ENCODE data around the gene PCNX2. TPM values are rescaled to one million over a fixed set of nuclear protein-coding genes. Genes with fewer than 3 reads are reported as not detected.

The PCNX2 gene
- total RNA-seq, 2 donors from 2014 or later: 8.1 to 9.0 TPM

- H3K27ac ChIP-seq: no peak overlapping the region
- no peaks in the 10 kb centered on the region for H3K27me3 ChIP-seq
- no peaks in the 10 kb centered on the region for H3K9me3 ChIP-seq
- H3K36me3 ChIP-seq: no peaks in the 10 kb centered on the region
- no peak for TF ChIP-seq CTCF (IDR thresholded peaks at IDR 0.05)
- no peaks in the 10 kb centered on the region for H3K4me1 ChIP-seq
- H3K4me3 ChIP-seq: no peak overlapping the region
- DNase-seq (ENCODE audit: low spot score): no peak
Observed at GRCh38 chr1:233313434-233314155, 18.1 kb upstream of the PCNX2 start.

- peaks cover 0 to 9% of the 10 kb centered on the region in 2 donors for H3K9me3 ChIP-seq
- no peak overlapping the region for H3K4me3 ChIP-seq
- DNase-seq (ENCODE audit: low spot score): no peak
- H3K4me1 ChIP-seq: no peaks in the 10 kb centered on the region
- peak; percentile 38 to 82 for TF ChIP-seq CTCF (IDR thresholded peaks at IDR 0.05)
- no peak overlapping the region for H3K27ac ChIP-seq
- no peaks in the 10 kb centered on the region for H3K36me3 ChIP-seq
- no peaks in the 10 kb centered on the region for H3K27me3 ChIP-seq
Observed at GRCh38 chr1:233304489-233305102, 9.1 kb upstream of the PCNX2 start.

GRCh38 chr1:233300326-233300725, 4.8 kb upstream of the PCNX2 start:
- Histone ChIP-seq H3K4me3 (no peak overlapping the region), H3K36me3 (no peaks in the 10 kb centered on the region), H3K4me1 (peaks cover 0 to 5% of the 10 kb centered on the region in 2 donors), H3K27me3 (no peaks in the 10 kb centered on the region), H3K9me3 (peaks cover 0 to 9% of the 10 kb centered on the region in 2 donors), H3K27ac (no peak overlapping the region)
- DNase-seq (ENCODE audit: low spot score): no peak
- TF ChIP-seq CTCF (IDR thresholded peaks at IDR 0.05): no peak

GRCh38 chr1:233299450-233299849, 3.9 kb upstream of the PCNX2 start:
- H3K27me3 ChIP-seq: no peaks in the 10 kb centered on the region

GRCh38 chr1:233295975-233296322, 424 bp upstream of the PCNX2 start:
- Histone ChIP-seq H3K36me3 (no peaks in the 10 kb centered on the region), H3K9me3 (no peaks in the 10 kb centered on the region), H3K27ac (no peak overlapping the region), H3K27me3 (no peaks in the 10 kb centered on the region), H3K4me1 (peaks cover 0 to 11% of the 10 kb centered on the region in 2 donors), H3K4me3 (peak overlapping the region; percentile 45 to 66)
- no peak for DNase-seq (ENCODE audit: low spot score)
- no peak for TF ChIP-seq CTCF (IDR thresholded peaks at IDR 0.05)

More at GRCh38 chr1:233299450-233299849, 3.9 kb upstream of the PCNX2 start:
- Histone ChIP-seq H3K36me3 (no peaks in the 10 kb centered on the region), H3K4me1 (peaks cover 0 to 11% of the 10 kb centered on the region in 2 donors), H3K27ac (no peak overlapping the region), H3K9me3 (peaks cover 0 to 9% of the 10 kb centered on the region in 2 donors), H3K4me3 (no peak overlapping the region)
- DNase-seq (ENCODE audit: low spot score): no peak
- TF ChIP-seq CTCF (IDR thresholded peaks at IDR 0.05): no peak

Data from right atrium auricular region (tissue), 2 donors.